ENCODE measurements around the gene CPNE4. TPM values are rescaled to one million over a fixed set of nuclear protein-coding genes. Genes with fewer than 3 reads are reported as not detected.

CPNE4 gene
- total and polyA plus RNA-seq, 9 of the 15 experiments (the other 6 are each of a cell fraction or from before 2014, with no cell fraction given): not detected

- Histone ChIP-seq H3K9me1 (ENCODE audit: control insufficient read depth, insufficient read depth, low read length) (no peaks in the 10 kb centered on the region), H2AFZ (ENCODE audit: low read depth, low read length) (no peak overlapping the region), H3K4me2 (ENCODE audit: insufficient read depth, low read length) (no peak overlapping the region), H3K9ac (ENCODE audit: insufficient read depth in 1 of 2, low read depth in 2 of 2, low read length in 2 of 2) (no peak overlapping the region), H3K79me2 (ENCODE audit: control insufficient read depth, insufficient read depth, low read length) (no peaks in the 10 kb centered on the region), H3K4me1 (replicated peaks in 1 of 2; ENCODE audit: control insufficient read depth in 2 of 2, insufficient read depth in 2 of 2, low read length in 2 of 2) (no peaks in the 10 kb centered on the region), H3K27ac (ENCODE audit: extremely low read depth, low read depth, low read length) (no peak overlapping the region), H4K20me1 (replicated peaks; ENCODE audit: control insufficient read depth, insufficient read depth, low read length) (no peaks in the 10 kb centered on the region), H3K4me3 (no peak overlapping the region), H3K27me3 (ENCODE audit: control insufficient read depth in 2 of 2, insufficient read depth in 2 of 2, low read length in 2 of 2) (no peaks in the 10 kb centered on the region), H3K9me3 (replicated peaks; ENCODE audit: control insufficient read depth, insufficient read depth, low read depth, low read length) (no peaks in the 10 kb centered on the region), H3K36me3 (ENCODE audit: control insufficient read depth, insufficient read depth, low read length) (no peaks in the 10 kb centered on the region)
- DNase-seq (ENCODE audit: extremely low read depth in 1 of 4, low spot score in 3 of 4) (no peak), FAIRE-seq (no peak), ATAC-seq (no peak)
- intact Hi-C loops (cut with micrococcal nuclease): no loop called here
- ChIA-PET CTCF (ENCODE audit: low intra/inter-chr PET ratio) (no interaction called here), POLR2A (interaction anchor here (0.6 to 1.6 kb wide), 3 partner anchors 22 to 55 kb away, joined by 3 to 4 read pairs (median 3); no protein-coding TSS in a partner anchor)
- in situ Hi-C loops (cut with MboI): no loop called here
- TF ChIP-seq ZNF766 (CRISPR knock-in tag; conservative IDR thresholded peaks at IDR 0.05) (no peak), CGGBP1 (CRISPR knock-in tag; IDR thresholded peaks at IDR 0.05) (no peak), XRCC3 (IDR thresholded peaks at IDR 0.05) (no peak), KDM2B (CRISPR knock-in tag; IDR thresholded peaks at IDR 0.05) (no peak), DDX20 (tag; IDR thresholded peaks at IDR 0.05; ENCODE audit: low read depth) (no peak), HMGN3 (IDR thresholded peaks at IDR 0.05; ENCODE audit: borderline replicate concordance, extremely low read depth, insufficient read length, low read depth, low read length) (no peak), ZNF263 (CRISPR knock-in tag; IDR thresholded peaks at IDR 0.05; ENCODE audit: borderline replicate concordance) (no peak), ZNF57 (CRISPR knock-in tag; IDR thresholded peaks at IDR 0.05) (no peak), NR3C1 (CRISPR knock-in tag; IDR thresholded peaks at IDR 0.05) (no peak), RBM22 (IDR thresholded peaks at IDR 0.05; ENCODE audit: low read depth, low read length, poor library complexity, severe bottlenecking) (no peak)
- 0% methylated on average over 1 of the region's 1 CpG for WGBS (ENCODE audit: insufficient coverage, low coverage, missing lambda C conversion rate)
- no TSS peak for BruUV-seq (replicated peaks)
These were observed 443.3 kb downstream of the CPNE4 start for GRCh38 chr3:131591394-131592014.

Measured in K562 (cell line).